GM12891 (cell line): ENCODE results near the gene PDCD1.

Experiments used
- POLR2A ChIP-seq: IDR thresholded peaks from 2 replicates; pipeline ENCODE4 v1.6.1; 2011; ENCODE audit warnings: low read depth, low read length, control low read depth
- POLR2AphosphoS5 ChIP-seq: IDR thresholded peaks from 2 replicates; pipeline ENCODE4 v1.6.1; 2011; ENCODE audit warnings: low read depth, low read length, control low read depth

DNA sequence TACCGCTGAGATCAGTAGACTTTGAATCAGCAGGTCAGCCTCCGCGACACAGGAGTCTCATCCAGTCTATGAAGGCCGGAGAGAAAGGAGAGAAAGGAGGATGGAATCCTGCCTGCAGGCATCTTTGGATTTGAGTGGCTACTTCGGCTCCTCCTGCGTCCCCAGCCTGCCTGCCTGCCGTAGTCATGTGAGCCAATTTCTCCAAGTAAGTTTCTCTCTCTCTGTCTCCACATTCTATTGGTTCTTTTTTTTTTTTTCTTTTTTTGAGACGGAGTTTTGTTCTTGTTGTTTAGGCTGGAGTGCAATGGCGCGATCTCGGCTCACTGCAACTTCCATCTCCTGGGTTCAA is 16.7 kb downstream of the PDCD1 start:
- TF ChIP-seq POLR2A (no peak), POLR2AphosphoS5 (no peak)
